OCI-M1 (cell line): ENCODE measurements around the gene MARCKSL1.
"Not testable (repeated sequence)": the region's sequence is repeated elsewhere in the genome, so short reads cannot be mapped to it uniquely, and the experiment has no call there.

ENCODE experiments used
- DNase-seq: peaks from one replicate; lab custom pipeline; 2025; lab: John Stamatoyannopoulos, UW

MARCKSL1 gene, protein sequence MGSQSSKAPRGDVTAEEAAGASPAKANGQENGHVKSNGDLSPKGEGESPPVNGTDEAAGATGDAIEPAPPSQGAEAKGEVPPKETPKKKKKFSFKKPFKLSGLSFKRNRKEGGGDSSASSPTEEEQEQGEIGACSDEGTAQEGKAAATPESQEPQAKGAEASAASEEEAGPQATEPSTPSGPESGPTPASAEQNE

DNA sequence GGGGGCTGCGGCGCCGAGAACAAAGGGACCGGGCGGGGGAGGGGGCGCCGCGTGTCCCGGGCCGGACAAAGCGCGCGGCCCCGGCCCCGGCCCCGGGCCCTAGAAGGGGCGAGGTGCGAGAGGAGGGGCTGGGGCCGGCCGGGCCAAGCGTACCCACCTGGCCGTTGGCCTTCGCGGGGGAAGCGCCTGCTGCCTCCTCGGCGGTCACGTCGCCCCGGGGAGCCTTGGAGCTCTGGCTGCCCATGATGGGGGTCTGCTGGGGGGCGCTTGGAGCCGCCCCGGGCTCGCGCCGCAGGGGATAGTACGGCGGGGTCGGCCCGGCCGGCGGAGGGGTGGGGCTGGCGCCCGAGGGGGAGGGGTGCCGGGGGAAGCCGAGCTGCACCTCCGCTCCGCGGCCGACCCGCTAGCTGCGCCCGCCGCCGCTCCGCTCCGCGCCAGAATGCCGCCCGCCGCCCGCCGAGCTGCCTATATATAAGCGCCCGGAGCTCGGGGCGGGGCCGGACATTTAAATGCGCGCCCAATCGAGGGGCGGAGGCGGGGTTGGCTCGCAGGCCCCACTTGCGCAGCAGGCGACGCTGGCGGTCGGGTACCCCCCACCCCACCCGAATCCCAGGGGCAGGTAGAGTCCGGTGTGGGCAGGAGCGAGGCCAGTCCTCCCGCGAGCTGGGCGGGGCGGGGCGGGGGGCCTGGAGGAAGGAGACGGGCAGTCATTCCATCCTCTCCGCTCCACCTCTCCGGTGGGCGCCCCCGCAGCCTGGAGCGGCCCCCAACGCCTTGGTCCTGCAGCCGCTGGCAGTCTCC is at the start of gene MARCKSL1:
TSS of gene MARCKSL1 (minus strand) at position 444 of the 801 bp plus-strand sequence. CDS start at position 244, 200 bp downstream.
- DNase-seq = peak; percentile 84

DNA sequence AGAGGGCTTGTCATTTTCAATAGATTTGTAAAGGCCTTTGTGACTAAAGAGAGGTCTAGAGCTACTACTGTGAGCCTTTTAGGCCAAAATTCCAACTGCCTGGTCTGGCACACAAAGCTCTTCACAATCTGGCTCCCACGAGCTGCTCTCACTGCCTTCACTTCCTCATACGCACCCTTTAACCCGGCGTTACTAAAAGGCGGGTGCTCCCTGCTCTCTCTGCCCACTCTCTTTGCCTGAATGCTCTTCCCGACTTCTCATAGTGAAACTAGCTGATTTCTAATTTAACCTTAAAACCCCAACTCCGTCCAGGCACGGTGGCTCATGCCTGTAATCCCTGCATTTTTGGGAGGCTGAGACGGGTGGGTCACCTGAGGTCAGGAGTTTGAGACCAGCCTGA is 44.0 kb upstream of the MARCKSL1 start:
- no peak for DNase-seq

DNA sequence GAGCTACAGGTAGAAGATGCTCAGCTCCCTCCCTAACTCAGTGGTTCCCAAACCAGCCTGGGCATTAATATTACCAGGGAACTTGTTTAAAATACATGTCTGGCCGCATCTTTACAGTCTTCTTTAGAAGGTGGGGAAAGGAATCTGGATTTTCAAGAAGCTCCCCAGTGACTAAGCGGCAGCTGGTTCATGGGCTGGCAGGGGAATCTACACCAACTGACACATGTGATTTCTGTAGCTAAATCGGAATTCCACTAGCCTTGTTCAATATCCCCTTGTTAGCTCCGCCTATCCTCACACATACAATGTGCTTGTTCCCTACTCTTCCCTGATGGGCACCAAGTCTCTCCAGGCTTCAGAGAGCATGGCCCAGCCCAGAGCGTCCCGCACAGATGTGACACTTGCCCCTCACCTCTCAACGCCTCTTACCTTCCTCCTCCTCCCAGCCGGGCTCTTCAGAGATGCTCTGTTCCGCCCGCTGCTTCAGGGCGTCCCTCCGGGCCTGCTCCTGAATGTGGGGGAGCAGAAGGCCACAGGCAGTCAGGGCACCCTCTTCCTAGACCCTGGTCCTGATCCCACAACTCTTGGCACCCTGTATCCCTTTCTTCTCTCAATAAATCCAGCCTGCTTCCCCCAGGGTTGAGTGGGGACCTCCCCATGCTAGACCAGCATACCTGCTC is 41.6 kb upstream of the MARCKSL1 start:
- no peak for DNase-seq

DNA sequence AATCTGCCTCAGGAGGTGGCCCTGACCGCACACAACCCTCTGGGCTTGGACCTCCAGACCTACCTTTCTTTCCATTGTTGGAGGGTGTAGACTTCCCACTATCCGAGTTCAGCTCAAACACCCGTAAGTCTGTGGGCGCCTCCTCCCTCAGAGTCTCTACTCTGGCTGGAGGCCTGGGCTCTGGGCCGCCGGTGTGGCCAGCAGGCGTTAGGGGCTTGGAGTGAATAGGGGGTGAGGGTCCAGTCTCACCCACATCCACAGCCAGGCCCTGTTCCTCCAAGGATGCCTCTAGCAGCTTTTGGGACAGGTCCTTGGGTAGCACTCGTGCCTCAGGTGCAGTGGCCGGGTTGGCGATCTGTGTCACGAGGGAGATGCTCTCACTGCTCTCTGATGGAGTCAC is 40.2 kb upstream of the MARCKSL1 start:
- DNase-seq = no peak

DNA sequence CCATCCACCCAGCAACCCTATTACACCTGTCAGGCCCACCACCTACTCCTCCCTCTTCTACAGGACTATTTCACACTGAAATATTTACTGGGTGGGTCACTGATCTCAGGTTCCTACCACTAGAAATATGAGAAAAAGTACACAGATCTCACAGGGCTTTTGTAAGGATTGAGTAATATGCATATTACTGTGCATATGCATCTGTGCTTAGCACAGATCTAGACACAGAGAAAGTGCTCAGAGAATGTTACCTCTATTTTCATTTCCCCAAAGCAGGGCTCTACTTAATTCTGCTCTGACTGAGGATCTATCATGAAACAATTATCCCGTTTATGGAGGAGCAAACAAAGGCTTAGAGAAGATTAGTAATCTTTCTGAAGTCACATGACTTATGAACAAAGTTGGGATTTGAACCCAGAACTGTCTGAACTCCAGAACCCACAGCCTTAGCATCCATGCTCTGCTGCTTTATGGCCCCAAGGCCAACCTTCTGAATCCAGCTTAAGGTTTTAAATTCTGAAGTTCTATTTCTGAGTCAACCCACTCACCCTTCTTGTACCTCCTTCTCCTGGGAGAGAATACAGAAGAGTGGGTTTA is 38.1 kb upstream of the MARCKSL1 start:
- no peak for DNase-seq

DNA sequence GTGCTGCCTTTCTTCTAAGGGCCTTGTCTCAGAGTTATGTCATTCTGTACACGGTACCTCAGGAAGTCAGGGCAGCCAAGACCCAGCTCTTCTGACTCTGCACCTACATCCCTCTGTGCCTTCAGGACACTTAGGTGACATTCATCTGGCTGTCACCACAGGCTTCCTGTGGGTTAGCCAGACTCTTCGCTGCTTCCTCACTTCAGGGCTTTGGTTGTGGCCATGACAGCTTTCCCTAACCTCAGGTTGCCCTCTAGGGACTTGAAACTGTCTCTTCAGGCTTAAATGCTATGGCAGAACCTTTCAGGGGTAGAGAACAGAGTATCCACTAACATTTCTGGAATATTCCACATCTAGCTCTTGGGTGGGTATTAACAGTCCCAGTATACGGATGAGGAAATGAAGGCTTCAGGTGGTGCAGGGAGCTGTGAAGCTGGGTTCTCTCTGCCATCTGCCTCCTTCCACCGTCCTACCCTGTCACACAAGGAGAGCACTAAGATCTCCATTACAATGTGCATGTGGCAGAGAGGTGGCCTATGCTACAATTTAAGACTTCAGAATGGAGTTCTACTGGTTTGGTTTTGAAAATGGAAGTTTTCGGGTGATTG is 36.2 kb upstream of the MARCKSL1 start:
- no peak for DNase-seq

DNA sequence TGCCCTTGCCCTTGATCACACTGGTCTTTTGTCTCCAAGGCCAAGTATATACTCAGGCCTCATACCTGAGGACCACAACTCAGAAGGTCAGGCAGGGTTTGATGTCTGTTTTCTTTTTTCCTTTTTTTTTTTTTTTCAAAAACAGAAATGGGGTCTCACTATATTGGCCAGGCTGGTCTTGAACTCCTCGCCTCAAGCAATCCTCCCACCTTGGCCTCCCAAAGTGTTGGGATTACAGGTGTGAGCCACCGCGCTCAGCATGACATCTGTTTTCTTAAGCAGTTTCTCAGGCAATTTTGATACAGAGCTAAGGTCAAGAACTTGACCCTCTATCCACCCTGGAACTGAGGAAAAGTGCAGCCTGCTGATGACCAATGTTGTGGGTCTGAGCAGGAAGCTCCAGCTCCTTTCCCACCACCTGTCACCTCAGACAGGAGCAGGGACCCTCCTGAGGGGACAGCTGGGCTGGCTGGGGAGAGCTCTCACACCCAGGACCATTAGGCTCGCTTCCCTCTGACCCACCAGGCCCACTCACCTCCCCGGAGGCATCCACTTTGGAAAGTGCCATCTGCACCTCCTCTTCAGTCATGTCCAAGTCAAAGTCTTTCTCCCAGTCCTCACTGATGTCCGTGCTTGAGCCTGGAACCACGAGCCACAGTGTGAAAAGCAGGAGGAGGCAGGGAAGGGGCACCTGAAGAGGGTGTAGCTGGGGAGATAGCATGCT is 32.0 kb upstream of the MARCKSL1 start:
- DNase-seq = no peak

DNA sequence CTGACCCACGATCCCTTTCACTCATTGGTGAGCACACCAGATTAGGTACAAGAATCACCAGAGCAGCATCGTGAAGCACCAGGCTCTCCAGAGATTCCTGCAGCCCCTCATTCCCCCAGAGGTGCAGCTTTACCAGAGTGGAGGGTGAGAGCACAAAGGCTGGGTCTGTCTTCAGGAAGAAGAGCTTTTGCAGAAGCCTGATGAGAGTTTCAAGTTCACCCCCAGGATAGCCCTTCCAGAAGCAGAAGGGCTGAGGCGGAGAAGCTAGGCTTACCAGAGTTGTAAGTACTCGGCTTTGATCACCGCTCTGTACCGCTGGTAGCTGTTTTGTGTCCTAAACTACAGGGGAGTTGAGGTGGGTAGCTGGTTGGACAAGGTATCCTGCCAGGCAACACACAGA is 29.4 kb upstream of the MARCKSL1 start:
- DNase-seq = no peak

DNA sequence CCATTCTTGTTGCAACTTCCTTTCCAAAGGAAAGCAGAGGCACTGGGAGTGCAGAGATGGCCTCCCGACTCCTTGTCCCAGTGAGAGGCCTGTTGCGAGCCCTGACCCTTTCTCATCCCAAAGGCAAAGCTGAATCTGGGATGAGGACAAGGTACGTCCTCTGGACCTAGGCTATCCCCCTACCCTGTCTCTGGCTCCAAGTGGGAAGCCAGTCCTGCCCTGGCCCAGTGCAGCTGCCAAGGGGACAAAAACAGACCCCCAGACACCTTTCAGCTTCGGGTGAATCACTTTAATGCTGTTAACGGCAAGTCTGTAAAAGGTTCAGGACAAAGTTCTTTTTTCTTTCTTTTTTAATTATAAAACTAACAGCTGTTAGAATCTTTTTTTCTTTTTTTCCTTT is 28.8 kb upstream of the MARCKSL1 start:
- DNase-seq = no peak

DNA sequence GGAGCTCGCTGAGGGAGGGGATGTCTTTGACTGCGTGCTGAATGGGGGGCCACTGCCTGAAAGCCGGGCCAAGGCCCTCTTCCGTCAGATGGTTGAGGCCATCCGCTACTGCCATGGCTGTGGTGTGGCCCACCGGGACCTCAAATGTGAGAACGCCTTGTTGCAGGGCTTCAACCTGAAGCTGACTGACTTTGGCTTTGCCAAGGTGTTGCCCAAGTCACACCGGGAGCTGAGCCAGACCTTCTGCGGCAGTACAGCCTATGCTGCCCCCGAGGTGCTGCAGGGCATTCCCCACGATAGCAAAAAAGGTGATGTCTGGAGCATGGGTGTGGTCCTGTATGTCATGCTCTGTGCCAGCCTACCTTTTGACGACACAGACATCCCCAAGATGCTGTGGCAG is 27.7 kb upstream of the MARCKSL1 start:
- DNase-seq = no peak

DNA sequence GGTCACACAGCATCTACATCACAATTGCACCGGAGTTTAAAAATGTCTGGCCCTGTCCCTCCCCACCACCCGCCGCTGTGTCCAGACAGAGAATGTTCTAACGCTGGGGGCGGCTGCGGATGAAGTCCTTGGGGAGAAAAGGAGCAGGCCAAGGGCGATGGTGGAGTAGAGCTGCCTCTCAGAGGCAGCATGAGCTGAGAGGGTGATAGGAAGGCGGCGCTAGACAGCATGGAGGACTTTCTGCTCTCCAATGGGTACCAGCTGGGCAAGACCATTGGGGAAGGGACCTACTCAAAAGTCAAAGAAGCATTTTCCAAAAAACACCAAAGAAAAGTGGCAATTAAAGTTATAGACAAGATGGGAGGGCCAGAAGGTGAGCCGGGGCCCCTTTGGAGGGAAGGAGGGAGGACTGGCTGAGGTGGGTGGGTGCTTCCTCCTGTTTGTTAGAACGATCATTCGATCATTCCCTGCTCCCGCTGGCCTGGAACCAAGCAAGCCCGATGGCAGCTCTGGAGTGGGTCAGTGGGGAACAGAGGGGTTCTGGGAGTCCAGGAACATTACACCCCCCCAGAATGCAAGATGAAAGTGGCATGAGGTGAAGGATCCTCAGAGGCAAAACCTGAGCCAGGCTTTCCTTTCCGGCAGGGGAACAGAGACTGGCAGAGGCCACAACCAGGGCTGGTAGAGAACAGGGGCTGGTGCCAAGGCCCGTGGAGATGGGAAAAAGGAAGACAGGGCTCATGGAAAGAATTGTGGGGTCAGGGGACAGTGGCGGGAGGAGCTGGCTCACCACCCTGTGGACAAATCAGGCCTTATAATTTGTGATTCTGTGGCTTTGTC is 26.7 kb upstream of the MARCKSL1 start, which contains the start of the genes FAM229A and TSSK3:
TSS of gene FAM229A (minus strand) at position 12 of the 840 bp plus-strand sequence. CDS start 394 bp downstream, outside the sequence.
TSS of gene TSSK3 (plus strand) at position 66 of the 840 bp plus-strand sequence. CDS start at position 229, 163 bp downstream.
- no peak for DNase-seq

DNA sequence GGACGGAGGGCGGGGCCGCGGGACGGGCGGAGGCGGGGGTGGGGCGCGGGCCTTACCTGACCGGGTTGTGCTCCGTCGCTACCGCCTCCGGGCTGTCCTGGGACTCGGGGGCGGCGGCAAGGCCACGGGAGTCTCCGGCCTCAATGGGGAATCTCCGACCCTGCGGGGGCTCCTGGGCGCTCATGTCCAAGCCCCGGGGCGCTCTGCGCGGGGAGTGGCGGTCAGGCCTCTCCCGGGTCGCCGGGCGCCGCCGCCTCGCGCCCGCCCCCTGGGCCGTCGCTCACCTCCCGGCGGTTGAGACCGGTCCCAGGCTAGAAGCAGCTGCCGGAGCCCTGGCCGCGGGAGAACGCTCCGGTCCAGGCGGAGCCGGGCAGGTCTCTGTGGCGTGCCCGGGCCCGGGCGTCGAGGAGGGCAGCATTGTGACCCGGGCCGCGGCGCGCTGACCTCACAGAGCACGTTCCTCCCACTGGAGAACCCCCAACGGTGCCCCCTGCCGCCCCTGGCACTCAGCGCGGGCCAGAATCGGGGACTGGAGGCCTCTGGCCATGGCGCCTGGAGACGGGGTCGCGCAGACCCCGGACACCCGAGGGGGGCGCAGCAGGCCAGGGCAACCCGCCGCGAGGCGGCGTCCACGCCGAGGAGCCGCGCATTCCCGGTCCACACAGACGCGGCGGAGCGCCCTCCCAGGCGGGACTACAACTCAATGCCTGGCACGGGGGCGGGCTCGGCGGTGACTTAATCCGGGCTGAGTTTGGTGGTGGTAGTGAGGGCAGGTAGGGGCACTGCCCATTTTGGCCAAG is 25.8 kb upstream of the MARCKSL1 start:
- DNase-seq = no peak

DNA sequence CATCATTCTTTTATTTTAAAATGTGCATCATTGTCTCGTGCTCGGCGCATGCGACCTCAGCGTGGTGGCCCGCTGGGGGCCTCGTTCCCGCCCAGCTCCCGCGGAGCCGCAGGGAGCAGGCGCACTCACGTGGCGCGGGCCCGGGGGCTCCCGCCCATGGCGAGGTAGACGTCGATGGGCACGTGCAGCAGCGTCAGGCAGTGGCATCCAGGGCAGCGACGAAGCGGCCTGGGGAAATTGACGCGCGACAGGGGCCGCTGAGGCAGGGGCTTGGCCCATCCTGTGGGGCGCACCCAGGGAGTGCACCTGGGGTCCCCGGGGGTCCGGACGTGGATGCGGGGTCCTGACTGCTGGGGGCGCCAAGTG is 25.3 kb upstream of the MARCKSL1 start:
- DNase-seq = no peak

DNA sequence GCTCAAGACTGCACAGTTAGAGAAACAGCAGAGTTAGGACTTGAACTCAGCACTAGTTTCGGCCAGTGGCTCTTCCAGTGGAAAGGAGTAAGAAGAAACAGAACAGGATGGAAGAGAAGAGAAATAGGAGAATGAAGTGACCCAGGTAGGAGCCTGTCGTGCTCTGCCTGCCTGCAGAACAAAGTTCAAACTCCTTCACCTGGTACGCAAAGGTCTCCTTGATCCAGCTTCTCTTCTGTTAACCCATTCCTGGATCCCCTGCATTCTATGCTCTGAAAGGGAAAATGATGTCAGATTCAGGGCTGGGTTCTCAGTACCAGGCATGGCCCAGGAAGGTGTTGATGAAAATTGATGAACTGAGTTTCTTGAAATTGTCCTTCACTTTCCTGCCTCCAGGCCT is 22.4 kb upstream of the MARCKSL1 start:
- DNase-seq = no peak

DNA sequence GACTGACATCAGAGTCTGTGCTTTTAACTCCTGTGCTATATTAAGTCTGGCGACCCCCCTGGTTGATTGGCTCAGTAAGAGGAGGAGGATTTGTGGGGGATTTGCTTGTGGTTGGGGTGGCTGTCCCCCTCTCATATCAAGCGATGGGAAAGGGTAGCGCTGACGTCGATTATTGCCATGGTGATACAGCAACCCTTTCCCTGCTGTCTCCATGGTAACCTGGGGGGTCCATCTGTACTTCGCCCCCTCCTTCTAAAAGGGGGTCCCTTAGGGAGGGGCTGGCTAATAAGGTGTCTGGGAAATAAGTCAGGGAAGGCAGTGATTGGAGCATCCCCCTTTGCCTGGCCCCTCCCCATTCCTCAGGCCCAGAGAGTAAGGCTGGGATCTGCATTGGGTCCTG is 21.6 kb upstream of the MARCKSL1 start:
- DNase-seq = no peak

DNA sequence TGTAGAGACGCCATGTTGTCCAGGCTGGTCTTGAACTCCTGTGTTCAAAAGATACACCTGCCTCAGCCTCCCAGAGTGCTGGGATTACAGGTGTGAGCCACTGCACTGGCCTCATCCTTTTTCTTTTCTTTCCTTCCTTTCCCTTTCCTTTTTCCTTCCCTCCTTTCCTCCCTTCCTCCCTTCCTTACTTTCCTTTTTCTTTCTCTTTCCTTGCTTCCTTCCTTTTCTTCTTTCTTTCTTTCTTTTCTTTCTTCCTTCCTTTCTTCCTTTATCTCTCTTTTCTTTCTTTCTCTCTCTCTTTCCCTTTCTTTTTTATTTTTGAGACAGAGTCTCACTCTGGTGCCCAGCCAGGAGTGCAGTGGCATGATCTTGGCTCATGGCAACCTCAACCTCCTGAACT is 20.4 kb upstream of the MARCKSL1 start:
- DNase-seq = no peak

DNA sequence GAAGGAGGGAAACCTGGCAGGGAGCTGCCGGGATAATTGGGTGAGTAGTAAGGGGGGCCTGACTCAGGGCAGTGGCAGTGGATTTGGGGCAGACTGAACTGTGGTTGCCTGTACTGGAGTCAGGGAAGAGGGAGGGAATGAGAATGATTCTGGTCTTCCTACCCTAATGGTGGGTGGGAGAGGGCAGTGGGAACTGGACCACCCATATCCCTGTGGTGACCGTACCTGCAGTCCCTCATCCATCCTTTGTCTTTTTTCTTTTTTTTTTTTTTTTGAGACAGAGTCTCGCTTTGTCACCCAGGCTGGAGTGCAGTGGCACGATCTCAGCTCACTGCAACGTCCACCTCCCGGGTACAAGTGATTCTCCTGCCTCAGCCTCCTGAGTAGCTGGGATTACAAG is 19.7 kb upstream of the MARCKSL1 start:
- DNase-seq = not testable (repeated sequence)

DNA sequence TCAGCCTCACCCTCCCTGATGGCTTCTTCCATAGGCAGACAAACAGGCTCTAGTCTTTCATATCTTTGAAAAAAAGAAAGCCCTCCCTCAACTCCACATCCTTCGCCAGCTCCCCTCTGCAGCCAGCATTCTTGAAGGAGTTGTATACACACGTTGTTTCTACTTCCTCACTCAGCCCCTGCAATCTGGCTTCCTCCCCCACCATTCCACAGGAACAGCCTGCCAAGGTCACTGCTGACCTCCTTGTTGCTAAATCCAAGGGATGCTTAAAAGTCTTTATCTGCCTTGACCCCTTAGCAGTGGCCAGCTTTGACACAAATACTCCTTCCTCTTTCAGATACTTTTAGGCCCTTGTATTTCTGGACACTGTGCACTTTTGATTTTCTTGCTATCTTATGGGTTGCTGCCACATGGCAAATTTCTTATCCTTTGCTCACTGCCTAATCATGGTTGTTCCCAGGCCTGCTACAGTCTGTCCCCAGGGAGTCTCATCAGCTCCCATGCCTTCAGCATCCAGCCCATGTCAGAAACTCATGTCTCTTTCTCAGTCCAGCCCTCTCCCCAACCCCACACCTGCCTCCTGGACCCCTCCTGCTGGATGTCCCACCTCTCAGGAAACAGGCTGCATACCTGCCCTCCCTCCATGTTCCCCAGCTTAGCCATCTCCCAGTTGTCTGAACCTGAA is 18.0 kb upstream of the MARCKSL1 start:
- peak; percentile 73 for DNase-seq

DNA sequence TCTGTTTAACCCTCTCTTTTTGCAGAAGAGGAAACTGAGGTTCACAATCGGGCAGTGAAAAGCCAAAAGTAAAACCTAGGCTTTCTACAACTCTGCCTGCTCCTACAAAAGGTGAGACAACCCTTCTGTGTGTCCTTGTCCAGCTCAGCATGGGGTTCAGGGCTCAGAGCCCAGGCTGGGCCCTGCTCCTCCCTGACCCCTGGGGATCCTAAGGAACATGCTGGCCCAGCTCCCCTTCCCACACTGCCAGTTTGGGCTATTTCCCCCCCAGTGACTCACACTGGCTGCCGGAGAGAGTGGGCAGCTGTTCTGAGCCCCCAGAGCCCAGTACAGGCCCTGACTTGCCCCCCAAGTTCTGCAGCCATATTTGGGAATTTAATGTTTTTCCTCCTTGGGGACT is 17.4 kb upstream of the MARCKSL1 start:
- DNase-seq = no peak
